Regular cardiac myocyte (primary cell): ENCODE data around the gene OR10H3. TPM values are rescaled to one million over a fixed set of nuclear protein-coding genes. Genes with fewer than 3 reads are reported as not detected.

ENCODE experiments used
- total RNA-seq: library from RNA; depleted of rRNA; stranded (reverse); fragments of >200 nt; gene quantifications from 2 replicates; pipeline ENCODE4 v1.2.3, GENCODE V29; 2014

The OR10H3 gene, protein sequence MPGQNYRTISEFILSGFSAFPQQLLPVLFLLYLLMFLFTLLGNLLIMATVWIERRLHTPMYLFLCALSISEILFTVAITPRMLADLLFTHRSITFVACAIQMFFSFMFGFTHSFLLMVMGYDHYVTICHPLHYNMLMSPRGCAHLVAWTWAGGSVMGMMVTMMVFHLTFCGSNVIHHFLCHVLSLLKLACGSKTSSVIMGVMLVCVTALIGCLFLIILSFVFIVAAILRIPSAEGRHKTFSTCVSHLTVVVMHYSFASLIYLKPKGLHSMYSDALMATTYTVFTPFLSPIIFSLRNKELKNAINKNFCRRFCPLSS
- total RNA-seq = not detected in 2 replicates

GRCh38 chr19:15737722-15738121, at the start of gene OR10H3:
Gene OR10H3, plus strand, starts transcription at chr19:15737985. Its CDS starts 3,408 bp downstream, at chr19:15741393.

GRCh38 chr19:15727724-15728123, 10.1 kb upstream of the OR10H3 start, which contains the start of gene OR10H2:
Gene OR10H2, plus strand, starts transcription at chr19:15728024. Its CDS starts 20 bp downstream, at chr19:15728044.

DNA sequence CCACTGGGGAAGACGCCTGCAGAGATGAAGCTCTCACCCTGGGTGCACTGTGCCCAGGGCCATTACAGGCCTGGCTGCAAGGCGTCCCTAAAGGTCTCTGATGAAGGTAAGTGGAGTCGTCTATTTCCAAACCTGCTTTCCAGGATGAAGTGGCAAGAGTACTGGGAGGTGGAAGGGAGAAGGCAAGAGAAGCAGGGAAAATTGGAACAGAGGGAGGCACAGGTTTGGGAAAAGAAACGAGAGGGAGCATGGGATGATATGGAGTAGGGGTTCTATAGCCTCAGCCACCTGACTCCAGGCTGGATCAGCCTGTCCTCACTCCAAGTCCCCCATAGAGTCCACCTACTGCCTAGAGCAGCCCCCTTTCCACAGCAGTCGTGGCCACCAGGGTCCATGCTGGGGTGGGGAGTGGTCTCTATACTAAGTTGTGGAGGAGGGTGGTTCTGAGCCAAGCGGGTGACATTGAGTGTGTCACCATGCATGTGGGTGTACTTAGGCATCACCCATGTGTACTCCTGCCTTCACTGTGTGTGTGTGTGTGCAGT, 49.9 kb downstream of the OR10H3 start, which contains the start of gene OR10H5:
Gene OR10H5, plus strand, starts transcription at position 51 of the 545 bp plus-strand sequence. CDS start 6,388 bp downstream, outside the sequence.

Other genes with a start within 250 kb of the OR10H3 start
- gene CYP4F22, start 229.5 kb upstream of the OR10H3 start, total RNA-seq = not detected in 2 replicates
- not detected in 2 replicates for gene CYP4F8, start 122.8 kb upstream of the OR10H3 start, total RNA-seq
- not detected in 2 replicates for gene CYP4F3, start 97.1 kb upstream of the OR10H3 start, total RNA-seq
- gene CYP4F12, start 64.9 kb upstream of the OR10H3 start, total RNA-seq = not detected in 2 replicates
- not detected in 2 replicates for gene OR10H2, start 10.0 kb upstream of the OR10H3 start, total RNA-seq
- not detected in 2 replicates for gene OR10H5, start 49.7 kb downstream of the OR10H3 start, total RNA-seq
- gene OR10H1, start 77.7 kb downstream of the OR10H3 start, total RNA-seq = not detected in 2 replicates
- not detected in 2 replicates for gene CYP4F2, start 160.1 kb downstream of the OR10H3 start, total RNA-seq
- gene CYP4F11, start 196.5 kb downstream of the OR10H3 start, total RNA-seq = under 0.01 TPM in 1 of 2 replicates, not detected in the other
- gene OR10H4, start 211.0 kb downstream of the OR10H3 start, total RNA-seq = not detected in 2 replicates